Measurements from ENCODE around the gene AGBL5.
"Not testable (repeated sequence)": the region's sequence is repeated elsewhere in the genome, so short reads cannot be mapped to it uniquely, and the experiment has no call there.

The AGBL5 gene

GRCh38 chr2:27054721-27055120 lies 3.3 kb downstream of the AGBL5 start:
- DNase-seq: no peak

- no peak for DNase-seq
Observed at GRCh38 chr2:27057184-27057583, 5.7 kb downstream of the AGBL5 start.

GRCh38 chr2:27058210-27058609 lies 6.7 kb downstream of the AGBL5 start:
- DNase-seq: no peak

GRCh38 chr2:27059141-27059820 lies 7.8 kb downstream of the AGBL5 start:
- DNase-seq: no peak

GRCh38 chr2:27060323-27060722 lies 8.9 kb downstream of the AGBL5 start:
- no peak for DNase-seq

- no peak for DNase-seq
Observed at GRCh38 chr2:27065128-27065527, 13.7 kb downstream of the AGBL5 start.

- DNase-seq: no peak
Observed at GRCh38 chr2:27067385-27067784, 15.9 kb downstream of the AGBL5 start.

GRCh38 chr2:27069436-27069835 lies 18.0 kb downstream of the AGBL5 start:
- no peak for DNase-seq

GRCh38 chr2:27069961-27070618 lies 18.6 kb downstream of the AGBL5 start:
- no peak for DNase-seq

- no peak for DNase-seq
Observed at GRCh38 chr2:27070653-27071276, 19.3 kb downstream of the AGBL5 start.

- peak; percentile 98 for DNase-seq
Observed at GRCh38 chr2:27071277-27071989, 20.0 kb downstream of the AGBL5 start, which contains the start of gene OST4. Gene OST4, minus strand, starts transcription at chr2:27071654.

- peak; percentile 41 for DNase-seq
Observed at GRCh38 chr2:27071990-27072830, 20.7 kb downstream of the AGBL5 start.

- no peak for DNase-seq
Observed at GRCh38 chr2:27072920-27073319, 21.5 kb downstream of the AGBL5 start.

- DNase-seq: peak; percentile 25
Observed at GRCh38 chr2:27073782-27074181, 22.3 kb downstream of the AGBL5 start.

- peak; percentile 52 for DNase-seq
Observed at GRCh38 chr2:27074738-27075565, 23.5 kb downstream of the AGBL5 start.

GRCh38 chr2:27075566-27075871 lies 24.1 kb downstream of the AGBL5 start:
- not testable (repeated sequence) for DNase-seq

- DNase-seq: peak; percentile 65
Observed at GRCh38 chr2:27076323-27076722, 24.9 kb downstream of the AGBL5 start.

GRCh38 chr2:27077231-27077630 lies 25.8 kb downstream of the AGBL5 start:
- no peak for DNase-seq

- DNase-seq: no peak
Observed at GRCh38 chr2:27078267-27079194, 27.1 kb downstream of the AGBL5 start, which contains the start of gene EMILIN1. Gene EMILIN1, plus strand, starts transcription at chr2:27078615. Its CDS starts 451 bp downstream, at chr2:27079066.

Data from suppressor macrophage treated with lipopolysaccharide for 4 hours (primary cell).